ENCODE data around the gene PTPN2.
"Not testable (repeated sequence)": the region's sequence is repeated elsewhere in the genome, so short reads cannot be mapped to it uniquely, and the experiment has no call there.

PTPN2 gene

GRCh38 chr18:12773369-12773768, 110.7 kb downstream of the PTPN2 start:
- DNase-seq (ENCODE audit: low read depth, low spot score) = no peak

DNA sequence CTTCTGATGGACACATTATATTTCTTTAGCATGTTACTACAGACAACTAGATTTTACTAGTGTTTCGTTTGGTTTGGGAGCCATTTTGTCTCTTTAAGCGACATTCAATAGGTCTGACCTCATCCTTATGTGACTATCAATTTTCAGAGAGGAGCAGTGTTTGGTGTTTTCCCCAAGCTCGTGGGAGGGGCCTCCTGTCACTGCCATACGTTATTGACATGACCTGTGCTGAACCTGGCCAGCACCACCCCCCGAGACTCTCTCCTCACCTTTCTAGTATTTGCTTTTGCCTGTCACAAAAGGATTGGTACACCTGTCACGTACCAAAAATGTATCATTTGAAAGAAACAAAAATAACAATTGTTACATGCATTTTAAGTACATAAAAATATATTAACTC, 111.9 kb downstream of the PTPN2 start:
- no peak for DNase-seq (ENCODE audit: low read depth, low spot score)

- no peak for DNase-seq (ENCODE audit: low read depth, low spot score)
Observed at GRCh38 chr18:12770469-12771219, 113.4 kb downstream of the PTPN2 start.

GRCh38 chr18:12769644-12770440, 114.2 kb downstream of the PTPN2 start:
- peak; percentile 16 for DNase-seq (ENCODE audit: low read depth, low spot score)

GRCh38 chr18:12769136-12769535, 114.9 kb downstream of the PTPN2 start:
- DNase-seq (ENCODE audit: low read depth, low spot score) = no peak

DNA sequence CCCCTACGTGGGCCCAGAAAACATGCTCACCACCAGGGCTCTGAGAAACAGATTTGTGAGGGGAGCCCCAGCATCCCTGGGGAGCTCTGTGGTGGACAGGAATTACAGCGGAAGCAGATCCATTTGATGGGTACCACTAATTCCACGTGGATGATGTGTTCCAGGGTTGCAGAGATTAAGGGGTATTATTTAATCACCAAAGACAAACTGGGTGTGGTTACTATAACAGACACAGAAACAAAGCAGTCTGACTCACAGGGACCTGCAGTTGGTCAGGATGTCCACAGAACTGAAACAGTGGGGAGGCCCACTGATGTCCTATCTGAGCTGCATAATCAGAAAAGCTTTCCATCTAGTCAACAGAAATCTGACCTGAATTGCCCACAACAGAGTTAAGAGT, 115.4 kb downstream of the PTPN2 start:
- no peak for DNase-seq (ENCODE audit: low read depth, low spot score)

GRCh38 chr18:12767580-12768155, 116.4 kb downstream of the PTPN2 start:
- DNase-seq (ENCODE audit: low read depth, low spot score) = no peak

GRCh38 chr18:12766986-12767433, 117.0 kb downstream of the PTPN2 start:
- DNase-seq (ENCODE audit: low read depth, low spot score) = no peak

DNA sequence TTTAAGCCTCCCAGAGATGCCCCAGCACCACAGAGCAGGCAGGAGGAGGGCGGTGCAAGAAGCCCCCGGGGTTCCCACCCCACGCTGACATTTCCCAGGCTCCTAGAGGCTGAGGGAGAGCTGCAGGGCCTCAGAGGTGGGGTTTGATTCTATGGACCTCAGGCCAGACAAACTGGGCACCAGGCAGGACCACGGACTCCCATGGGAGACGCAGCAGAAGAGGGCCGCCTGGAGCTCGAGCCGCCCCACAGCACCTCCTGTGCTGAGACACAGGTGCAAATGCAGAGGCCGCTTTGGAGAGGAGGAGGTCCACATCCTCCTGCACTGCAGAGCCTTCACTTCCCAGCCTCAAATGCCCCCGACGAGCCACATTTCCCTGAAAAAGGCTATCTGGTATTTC, 118.5 kb downstream of the PTPN2 start:
- no peak for DNase-seq (ENCODE audit: low read depth, low spot score)

DNA sequence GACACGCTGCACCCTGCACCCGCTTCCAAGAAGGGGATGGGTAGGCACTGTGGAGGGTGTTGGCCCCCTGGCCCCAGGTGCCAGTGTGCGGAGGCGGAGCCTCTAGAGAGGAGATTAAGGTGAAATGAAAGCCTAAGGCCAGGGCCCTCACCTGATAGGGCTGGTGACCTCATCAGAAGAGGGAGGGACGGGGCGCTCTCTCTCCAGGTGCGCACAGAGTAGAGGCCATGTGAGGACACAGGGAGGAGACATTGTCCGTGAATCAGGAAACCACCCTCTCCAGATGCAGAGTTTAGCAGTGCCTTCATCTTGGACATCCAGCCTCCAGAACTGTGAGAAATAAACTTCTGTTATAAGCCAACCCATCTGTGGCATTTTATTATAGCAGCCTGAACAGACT, 118.9 kb downstream of the PTPN2 start:
- no peak for DNase-seq (ENCODE audit: low read depth, low spot score)

DNA sequence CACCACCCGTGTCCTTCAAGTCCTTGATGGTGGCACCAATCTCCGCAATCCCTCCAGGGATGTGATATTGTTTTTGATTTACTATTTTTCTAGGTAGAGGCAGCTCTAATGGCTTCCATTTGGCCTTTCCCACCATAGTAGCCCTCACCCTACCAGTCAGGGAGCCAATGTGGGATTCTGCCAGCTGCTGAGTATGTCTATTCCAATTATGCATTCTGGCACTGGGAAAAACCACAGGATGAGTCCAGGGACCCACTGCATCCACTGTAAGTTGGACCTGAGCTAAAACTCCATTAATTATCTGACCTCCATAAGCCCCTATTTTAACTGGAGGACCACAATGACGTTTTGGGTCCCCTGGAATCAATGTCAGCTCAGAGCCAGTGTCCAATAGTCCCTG, 125.5 kb downstream of the PTPN2 start:
- not testable (repeated sequence) for DNase-seq (ENCODE audit: low read depth, low spot score)

GRCh38 chr18:12756619-12757239, 127.3 kb downstream of the PTPN2 start:
- DNase-seq (ENCODE audit: low read depth, low spot score) = not testable (repeated sequence)

- not testable (repeated sequence) for DNase-seq (ENCODE audit: low read depth, low spot score)
Observed at GRCh38 chr18:12755606-12756005, 128.4 kb downstream of the PTPN2 start.

- no peak for DNase-seq (ENCODE audit: low read depth, low spot score)
Observed at GRCh38 chr18:12754511-12754910, 129.5 kb downstream of the PTPN2 start.

DNA sequence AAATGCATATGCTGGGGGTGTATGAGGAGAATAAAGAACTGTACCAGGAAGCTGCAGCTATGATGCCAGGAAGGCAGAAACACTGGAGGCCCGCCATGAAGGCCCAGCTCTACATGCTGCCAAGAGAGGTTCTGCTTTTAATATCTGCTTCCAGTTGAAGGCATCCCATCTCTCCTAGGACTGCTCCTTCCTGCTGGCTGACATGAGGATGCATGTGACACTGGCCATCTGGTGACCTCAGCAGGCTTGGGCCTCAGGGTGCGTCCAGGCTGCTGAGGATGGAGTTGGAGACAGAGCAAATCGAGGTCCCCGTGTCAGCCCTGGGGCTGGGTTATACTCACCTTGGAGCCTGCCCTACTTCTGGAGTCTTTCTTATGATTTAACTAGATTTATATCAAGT, 132.1 kb downstream of the PTPN2 start:
- DNase-seq (ENCODE audit: low read depth, low spot score) = no peak

DNA sequence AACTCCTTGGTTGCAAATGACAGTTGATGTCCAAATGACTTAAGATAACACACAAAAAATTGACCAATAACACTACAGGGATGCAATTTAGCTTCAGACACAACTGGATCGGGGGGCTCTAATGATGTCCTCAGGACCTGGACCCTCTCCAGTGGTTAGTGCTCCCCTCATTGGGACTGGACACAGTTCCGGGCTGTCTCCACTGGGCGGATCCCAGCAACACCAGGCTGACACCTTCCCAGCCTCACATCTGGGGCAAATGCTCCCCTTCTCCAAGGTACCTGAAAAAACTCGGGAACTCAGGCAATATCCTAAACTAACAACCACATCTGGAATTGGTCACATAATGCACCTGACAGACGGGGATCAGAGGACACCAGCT, 132.5 kb downstream of the PTPN2 start:
- DNase-seq (ENCODE audit: low read depth, low spot score) = no peak

- no peak for DNase-seq (ENCODE audit: low read depth, low spot score)
Observed at GRCh38 chr18:12750715-12751502, 133.1 kb downstream of the PTPN2 start.

- no peak for DNase-seq (ENCODE audit: low read depth, low spot score)
Observed at GRCh38 chr18:12750076-12750714, 133.8 kb downstream of the PTPN2 start.

DNA sequence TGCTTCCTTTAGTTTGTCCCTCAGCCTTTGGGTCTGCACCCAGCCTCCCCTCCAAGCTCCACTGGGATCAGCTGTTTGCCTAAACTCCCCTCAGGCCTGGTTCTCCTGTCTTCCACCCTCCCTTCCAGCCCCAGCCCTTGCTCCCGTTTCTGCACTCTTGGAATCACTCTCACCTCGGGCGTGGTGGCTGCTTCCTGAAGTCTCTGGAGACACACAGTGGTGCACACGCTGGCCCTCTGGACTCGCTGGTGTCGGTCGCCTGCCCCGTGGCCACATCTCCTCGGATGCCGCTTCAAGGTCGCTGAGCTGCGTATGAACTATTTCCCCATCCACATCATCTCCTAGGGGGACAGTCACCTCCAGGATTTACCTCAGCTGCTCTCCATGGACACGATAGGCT, 134.9 kb downstream of the PTPN2 start:
- DNase-seq (ENCODE audit: low read depth, low spot score) = no peak

DNA sequence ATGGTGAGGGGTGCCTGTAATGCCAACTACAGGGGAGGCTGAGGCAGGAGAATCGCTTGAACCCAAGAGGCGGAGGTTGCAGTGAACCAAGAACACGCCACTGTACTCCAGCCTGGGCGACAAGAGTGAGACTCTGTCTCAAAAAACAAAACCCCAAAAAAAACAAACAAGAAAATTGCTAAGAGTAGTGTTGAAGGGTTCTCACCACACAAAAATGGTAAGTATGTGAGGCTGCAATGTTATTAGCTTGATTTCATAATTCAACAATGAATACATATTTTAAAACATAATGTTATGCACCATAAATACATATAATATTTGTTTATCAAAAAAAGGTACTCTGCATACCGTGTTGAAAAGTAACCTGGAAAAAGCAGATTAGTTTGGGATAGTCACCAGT, 135.4 kb downstream of the PTPN2 start:
- DNase-seq (ENCODE audit: low read depth, low spot score) = no peak

Data from brain pericyte (primary cell).